ENCODE data around the gene RXRA. TPM values are rescaled to one million over a fixed set of nuclear protein-coding genes. Genes with fewer than 3 reads are reported as not detected.

RXRA gene
- total RNA-seq, result 10 to 100 TPM; 11.6 to 11.9 TPM
- polyA plus RNA-seq, result 1 to 10 TPM; 1.0 to 1.3 TPM

DNA sequence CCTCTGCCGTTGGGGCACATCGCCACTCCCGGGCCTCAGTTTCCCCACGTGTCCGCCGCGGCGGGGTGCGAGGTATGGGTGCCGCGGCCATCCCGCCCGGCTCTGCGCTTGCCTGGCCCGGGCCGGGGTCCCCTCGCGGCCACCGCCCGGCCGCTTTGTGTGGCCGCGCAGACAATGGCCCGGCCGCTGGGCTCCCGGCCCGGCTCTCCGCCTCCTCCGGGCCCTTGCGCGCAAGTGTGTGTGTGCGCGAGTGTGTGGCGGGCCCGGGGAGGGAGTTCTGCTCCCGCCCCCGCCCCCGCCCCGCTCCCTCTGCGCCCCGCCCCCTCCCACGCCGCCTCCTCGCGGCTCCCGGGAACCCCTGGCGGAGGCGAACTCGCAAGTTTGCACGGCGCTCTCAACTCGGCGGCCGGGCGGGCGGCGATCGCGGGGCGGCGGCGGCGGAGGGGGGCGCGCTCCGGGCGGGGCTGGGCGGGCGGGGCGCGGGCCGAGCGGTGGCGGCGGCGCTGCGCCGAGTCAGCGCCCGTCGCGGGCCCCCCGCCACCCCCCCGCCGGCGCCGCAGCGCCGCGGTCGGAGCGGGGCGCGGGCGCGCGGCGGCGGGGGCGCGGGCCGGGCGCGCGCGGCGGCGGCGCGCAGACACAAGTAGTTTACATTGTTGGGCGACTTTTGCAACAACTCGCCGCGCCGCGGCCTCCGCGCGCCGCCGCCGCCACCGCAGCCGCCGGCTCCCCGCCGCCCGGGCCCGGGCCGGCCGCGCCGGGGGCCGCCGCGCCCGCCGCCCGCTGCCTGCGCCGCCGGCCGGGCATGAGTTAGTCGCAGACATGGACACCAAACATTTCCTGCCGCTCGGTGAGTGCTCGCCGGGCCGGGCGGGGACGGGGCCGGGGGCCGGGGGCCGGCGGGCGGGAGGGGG, at the start of gene RXRA:
TSS of gene RXRA (plus strand) at position 643 of the 911 bp plus-strand sequence. CDS start at position 820, 177 bp downstream.
- CTCF ChIA-PET (ENCODE audit: partially characterized antibody), result interaction anchor here (1.4 to 1.9 kb wide), 2 partner anchors 97 to 155 kb away, joined by 3 to 6 read pairs; no protein-coding TSS in a partner anchor
- Mint-ChIP-seq H3K27ac (peak within 1 kb of the TSS in 4 of 7 donors; percentile 48 to 97 (median 72)), H3K4me1 (peaks cover 4 to 32% (median 12%) of the 10 kb centered on the region in 4 donors), H3K36me3 (no peaks in the 10 kb centered on the region), H3K4me3 (peak within 1 kb of the TSS; percentile 73 to 82 (median 80)), H3K27me3 (no peaks in the 10 kb centered on the region), H3K9me3 (no peaks in the 10 kb centered on the region)
- Histone ChIP-seq H3K27ac (ENCODE audit: low read depth, low read length) (peak within 1 kb of the TSS; percentile 45), H3K4me3 (ENCODE audit: low read length in 2 of 2) (peak within 1 kb of the TSS; percentile 57 to 80), H3K36me3 (ENCODE audit: insufficient read depth, low read length) (no peaks in the 10 kb centered on the region), H3K27me3 (ENCODE audit: insufficient read depth, low read length) (no peaks in the 10 kb centered on the region), H3K9me3 (ENCODE audit: control insufficient read depth in 1 of 2, low read length in 2 of 2) (no peaks in the 10 kb centered on the region), H3K4me1 (ENCODE audit: insufficient read depth, low read length) (peaks cover 22% of the 10 kb centered on the region)
- DNase-seq, result peak; percentile 63 to 80 (median 68)
- POLR2A ChIA-PET (ENCODE audit: partially characterized antibody), result interaction anchor here (0.8 to 1.7 kb wide), 8 partner anchors 11 to 162 kb away, joined by 3 to 11 read pairs (median 4); partner anchors contain the start of gene RNU6ATAC
- intact Hi-C loops (cut with micrococcal nuclease), result loop anchor here (2.0 to 5.0 kb wide), 4 partner anchors 71 to 257 kb away; partner anchors contain the start of genes BRD3 and RNU6ATAC

DNA sequence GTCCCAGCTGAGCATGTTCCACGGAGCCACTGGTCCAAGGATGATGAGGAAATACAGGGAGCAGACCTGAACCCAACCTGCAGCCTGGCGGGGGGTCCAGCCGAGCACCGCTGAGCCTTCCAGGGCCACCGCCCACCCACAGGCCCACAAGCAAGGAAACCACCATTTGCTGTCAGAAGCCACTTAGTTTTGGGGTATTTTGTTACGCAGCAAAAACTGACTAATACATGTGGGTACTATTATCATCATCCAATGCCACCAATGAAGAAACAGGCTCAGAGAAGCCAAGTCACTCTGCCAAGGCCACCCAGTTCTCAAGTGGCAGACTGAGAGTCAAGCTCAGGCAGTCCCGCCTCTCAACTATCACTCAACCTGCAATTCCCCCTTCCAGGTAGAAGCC, 48.0 kb upstream of the RXRA start:
- Histone ChIP-seq H3K27me3 (ENCODE audit: insufficient read depth, low read length) (no peaks in the 10 kb centered on the region), H3K9me3 (ENCODE audit: control insufficient read depth in 1 of 2, low read length in 2 of 2) (no peaks in the 10 kb centered on the region), H3K27ac (ENCODE audit: low read depth, low read length) (no peak overlapping the region), H3K36me3 (ENCODE audit: insufficient read depth, low read length) (no peaks in the 10 kb centered on the region), H3K4me3 (ENCODE audit: low read length in 2 of 2) (no peak overlapping the region), H3K4me1 (ENCODE audit: insufficient read depth, low read length) (no peaks in the 10 kb centered on the region)
- Mint-ChIP-seq H3K36me3 (no peaks in the 10 kb centered on the region), H3K4me3 (no peak overlapping the region), H3K27me3 (peaks cover 4 to 7% of the 10 kb centered on the region in 2 donors), H3K4me1 (no peaks in the 10 kb centered on the region), H3K27ac (no peak overlapping the region), H3K9me3 (peaks cover 0 to 2% (median 0%) of the 10 kb centered on the region in 8 donors)
- DNase-seq, result no peak
- POLR2A ChIA-PET (ENCODE audit: partially characterized antibody), result no interaction called here
- CTCF ChIA-PET (ENCODE audit: partially characterized antibody), result interaction anchor here (1.2 kb wide), 1 partner anchor 46 kb away, joined by 3 read pairs; no protein-coding TSS in a partner anchor
- intact Hi-C loops (cut with micrococcal nuclease), result no loop called here

GRCh38 chr9:134278974-134279640, 47.1 kb upstream of the RXRA start:
- H3K9me3 Mint-ChIP-seq, result peaks cover 0 to 2% (median 0%) of the 10 kb centered on the region in 8 donors
- H3K4me3 ChIP-seq (ENCODE audit: low read length in 2 of 2), result no peak overlapping the region
- H3K4me3 Mint-ChIP-seq, result no peak overlapping the region
- DNase-seq, result no peak
- no peaks in the 10 kb centered on the region for H3K4me1 Mint-ChIP-seq
- POLR2A ChIA-PET (ENCODE audit: partially characterized antibody), result no interaction called here
- CTCF ChIA-PET (ENCODE audit: partially characterized antibody), result no interaction called here
- intact Hi-C loops (cut with micrococcal nuclease), result no loop called here
- H3K36me3 ChIP-seq (ENCODE audit: insufficient read depth, low read length), result no peaks in the 10 kb centered on the region
- H3K27me3 ChIP-seq (ENCODE audit: insufficient read depth, low read length), result no peaks in the 10 kb centered on the region
- no peaks in the 10 kb centered on the region for H3K9me3 ChIP-seq (ENCODE audit: control insufficient read depth in 1 of 2, low read length in 2 of 2)
- H3K36me3 Mint-ChIP-seq, result no peaks in the 10 kb centered on the region
- H3K4me1 ChIP-seq (ENCODE audit: insufficient read depth, low read length), result no peaks in the 10 kb centered on the region
- H3K27ac Mint-ChIP-seq, result no peak overlapping the region
- H3K27me3 Mint-ChIP-seq, result peaks cover 4% of the 10 kb centered on the region in 2 donors
- no peak overlapping the region for H3K27ac ChIP-seq (ENCODE audit: low read depth, low read length)

- Mint-ChIP-seq H3K4me1 (no peaks in the 10 kb centered on the region), H3K4me3 (no peak overlapping the region), H3K27me3 (peaks cover 1 to 5% of the 10 kb centered on the region in 2 donors), H3K36me3 (no peaks in the 10 kb centered on the region), H3K9me3 (peaks cover 0 to 2% (median 0%) of the 10 kb centered on the region in 8 donors), H3K27ac (no peak overlapping the region)
- Histone ChIP-seq H3K4me3 (ENCODE audit: low read length in 2 of 2) (no peak overlapping the region), H3K27ac (ENCODE audit: low read depth, low read length) (no peak overlapping the region), H3K36me3 (ENCODE audit: insufficient read depth, low read length) (no peaks in the 10 kb centered on the region), H3K9me3 (ENCODE audit: control insufficient read depth in 1 of 2, low read length in 2 of 2) (no peaks in the 10 kb centered on the region), H3K4me1 (ENCODE audit: insufficient read depth, low read length) (no peaks in the 10 kb centered on the region), H3K27me3 (ENCODE audit: insufficient read depth, low read length) (no peaks in the 10 kb centered on the region)
- ChIA-PET CTCF (ENCODE audit: partially characterized antibody) (no interaction called here), POLR2A (ENCODE audit: partially characterized antibody) (no interaction called here)
- DNase-seq, result peak in 1 of 5 donors; percentile 17
- intact Hi-C loops (cut with micrococcal nuclease), result no loop called here
Observed at GRCh38 chr9:134282138-134282650, 44.1 kb upstream of the RXRA start.

GRCh38 chr9:134283111-134283515, 43.1 kb upstream of the RXRA start:
- H3K4me1 ChIP-seq (ENCODE audit: insufficient read depth, low read length), result no peaks in the 10 kb centered on the region
- peaks cover 1 to 5% of the 10 kb centered on the region in 2 donors for H3K27me3 Mint-ChIP-seq
- H3K9me3 Mint-ChIP-seq, result no peaks in the 10 kb centered on the region
- no peaks in the 10 kb centered on the region for H3K36me3 ChIP-seq (ENCODE audit: insufficient read depth, low read length)
- no peak for DNase-seq
- no peak overlapping the region for H3K27ac ChIP-seq (ENCODE audit: low read depth, low read length)
- CTCF ChIA-PET (ENCODE audit: partially characterized antibody), result no interaction called here
- H3K4me1 Mint-ChIP-seq, result no peaks in the 10 kb centered on the region
- H3K9me3 ChIP-seq (ENCODE audit: control insufficient read depth in 1 of 2, low read length in 2 of 2), result no peaks in the 10 kb centered on the region
- no peaks in the 10 kb centered on the region for H3K36me3 Mint-ChIP-seq
- intact Hi-C loops (cut with micrococcal nuclease), result no loop called here
- H3K27ac Mint-ChIP-seq, result no peak overlapping the region
- H3K4me3 Mint-ChIP-seq, result no peak overlapping the region
- H3K4me3 ChIP-seq (ENCODE audit: low read length in 2 of 2), result no peak overlapping the region
- H3K27me3 ChIP-seq (ENCODE audit: insufficient read depth, low read length), result no peaks in the 10 kb centered on the region
- POLR2A ChIA-PET (ENCODE audit: partially characterized antibody), result no interaction called here

GRCh38 chr9:134283692-134284265, 42.5 kb upstream of the RXRA start:
- H3K9me3 Mint-ChIP-seq, result no peaks in the 10 kb centered on the region
- no peak for DNase-seq
- Histone ChIP-seq H3K9me3 (ENCODE audit: control insufficient read depth in 1 of 2, low read length in 2 of 2) (no peaks in the 10 kb centered on the region), H3K4me3 (ENCODE audit: low read length in 2 of 2) (no peak overlapping the region), H3K4me1 (ENCODE audit: insufficient read depth, low read length) (no peaks in the 10 kb centered on the region), H3K27ac (ENCODE audit: low read depth, low read length) (no peak overlapping the region), H3K36me3 (ENCODE audit: insufficient read depth, low read length) (no peaks in the 10 kb centered on the region), H3K27me3 (ENCODE audit: insufficient read depth, low read length) (no peaks in the 10 kb centered on the region)
- ChIA-PET CTCF (ENCODE audit: partially characterized antibody) (no interaction called here), POLR2A (ENCODE audit: partially characterized antibody) (no interaction called here)
- H3K4me3 Mint-ChIP-seq, result no peak overlapping the region
- no peaks in the 10 kb centered on the region for H3K36me3 Mint-ChIP-seq
- no peaks in the 10 kb centered on the region for H3K4me1 Mint-ChIP-seq
- H3K27ac Mint-ChIP-seq, result no peak overlapping the region
- intact Hi-C loops (cut with micrococcal nuclease), result no loop called here
- H3K27me3 Mint-ChIP-seq, result peaks cover 1 to 5% of the 10 kb centered on the region in 2 donors

GRCh38 chr9:134284273-134284672, 42.0 kb upstream of the RXRA start:
- H3K36me3 Mint-ChIP-seq, result no peaks in the 10 kb centered on the region
- Histone ChIP-seq H3K4me1 (ENCODE audit: insufficient read depth, low read length) (no peaks in the 10 kb centered on the region), H3K27me3 (ENCODE audit: insufficient read depth, low read length) (no peaks in the 10 kb centered on the region), H3K4me3 (ENCODE audit: low read length in 2 of 2) (no peak overlapping the region), H3K36me3 (ENCODE audit: insufficient read depth, low read length) (no peaks in the 10 kb centered on the region), H3K9me3 (ENCODE audit: control insufficient read depth in 1 of 2, low read length in 2 of 2) (no peaks in the 10 kb centered on the region), H3K27ac (ENCODE audit: low read depth, low read length) (no peak overlapping the region)
- H3K27me3 Mint-ChIP-seq, result peaks cover 1 to 5% of the 10 kb centered on the region in 2 donors
- ChIA-PET CTCF (ENCODE audit: partially characterized antibody) (no interaction called here), POLR2A (ENCODE audit: partially characterized antibody) (no interaction called here)
- H3K4me1 Mint-ChIP-seq, result no peaks in the 10 kb centered on the region
- intact Hi-C loops (cut with micrococcal nuclease), result no loop called here
- no peaks in the 10 kb centered on the region for H3K9me3 Mint-ChIP-seq
- no peak overlapping the region for H3K4me3 Mint-ChIP-seq
- H3K27ac Mint-ChIP-seq, result no peak overlapping the region
- DNase-seq, result no peak
